Heart right ventricle (tissue), 16 donors: ENCODE results near the gene PDZRN4. TPM values are rescaled to one million over a fixed set of nuclear protein-coding genes. Genes with fewer than 3 reads are reported as not detected.

Experiments
- ATAC-seq, 8 donors: fragments of 200-7000 bp; cut with Tn5 transposase; one replicate each; pipeline ENCODE4 v1.9.1; 2020; ENCODE audit warnings: mild to moderate bottlenecking in 8 of 8, moderate library complexity in 8 of 8, moderate number of reproducible peaks in 1 of 8
- DNase-seq, 2 donors: peaks; one replicate each; pipeline ENCODE4 v3.0.0-alpha.2; 2020
- H3K27ac ChIP-seq, 10 donors: fragments of 200-600 bp; sonication (generic) in 2 of 10; one replicate each; pipeline versions ENCODE4 v1.5.0 to v1.8.0; 2020 to 2022; ENCODE audit warnings: mild to moderate bottlenecking in 3 of 10
- H3K27me3 ChIP-seq, 7 donors: fragments of 200-600 bp; one replicate each; pipeline ENCODE4 v1.8.0; 2021 to 2022; ENCODE audit warnings: mild to moderate bottlenecking in 2 of 7
- H3K36me3 ChIP-seq, 9 donors: fragments of 200-600 bp; sonication (generic) in 1 of 9; one replicate each; pipeline versions ENCODE4 v1.5.0 to v1.8.0; 2020 to 2022; ENCODE audit warnings: mild to moderate bottlenecking in 2 of 9
- H3K4me1 ChIP-seq, 9 donors: fragments of 200-600 bp; sonication (generic) in 1 of 9; one replicate each; pipeline versions ENCODE4 v1.5.0 to v1.8.0; 2020 to 2022; ENCODE audit warnings: mild to moderate bottlenecking in 4 of 9
- H3K4me3 ChIP-seq, 10 donors: fragments of 200-600 bp; sonication (generic) in 2 of 10; one replicate each; pipeline versions ENCODE4 v1.5.0 to v1.8.0; 2020 to 2022; ENCODE audit warnings: mild to moderate bottlenecking in 7 of 10, moderate library complexity in 2 of 10
- H3K9me3 ChIP-seq, 11 donors: fragments of 200-600 bp in 10 of 11; sonication (generic) in 2 of 11; one replicate each; pipeline versions ENCODE4 v1.5.0 to v1.8.0; 2013 to 2022; ENCODE audit warnings: mild to moderate bottlenecking in 2 of 11, control low read depth in 1 of 11, moderate library complexity in 1 of 11
- WGBS, 2 donors: extraction: QIAGEN DNeasy Blood & Tissue Kit; methylation state at CpG; one replicate each; pipeline ENCODE4 v1.1.7; 2013; ENCODE audit warnings: inconsistent platforms in 1 of 2; 5-methylcytosine and 5-hydroxymethylcytosine counted together
- intact Hi-C, 10 donors: fragments of 100-400 bp; cut with DNase I; formaldehyde crosslinking; loops; one replicate each; pipeline versions ENCODE4 v1.11.1 to v1.14.2; 2022
- polyA plus RNA-seq, 2 donors: library from polyadenylated mRNA; stranded (reverse); fragments of 200-250 nt; gene quantifications; one replicate each; pipeline ENCODE4 v1.2.3, GENCODE V29; 2013
- total RNA-seq, 10 donors: library from RNA; stranded (reverse); fragmentation: NEBNext Ultra II Directional in 3 of 10; extraction: Animal tissue kit (Norgen Biotek cat#: 25700) in 3 of 10; gene quantifications; one replicate each; pipeline versions ENCODE4 v1.2.1 to v1.2.4, GENCODE V29; 2021 to 2023
- TF ChIP-seq, protein P1 (sequence below), 9 donors: fragments of 200-600 bp; sonication (generic) in 2 of 9; IDR thresholded peaks; one replicate each; pipeline versions ENCODE4 v1.5.0 to v1.8.0; 2021 to 2022; ENCODE audit warnings: antibody characterized with exemption in 9 of 9, mild to moderate bottlenecking in 5 of 9, moderate library complexity in 1 of 9
- donor health status: Arrhythmogenic right ventricular cardiomyopathy.
- donor health status: ischemic (EF 13 %, LVEDD 7.1; RV severe dilation, severe dysfunction).
- donor health status: healthy with polysubstance abuse.
- donor health status: DM: no; HTN: yes; CAD: no.
- donor health status: DM: no; HTN: no; CAD: no.
- donor health status: ischemic (EF 25% LVEDD 6.9; RV normal size, moderate dysfunction).
- donor health status: ischemic (EF 25% LVEDD 5.7; RV mildly dilated, moderate dysfunction).
- donor health status: healthy.
- donor health status: DM: yes; HTN: yes; CAD: no.
- donor health status: Ischemic cardiomyopathy.
- donor health status: ischemic (EF 35%, LVEDD 5.7; RV mildly dilated, moderate dysfunction).
- donor health status: nonischemic (EF 11% LVEDD 7.7; RV severe dilation, severe dysfunction).
- donor health status: DM: yes; HTN: yes; CAD: no.
- donor health status: PGD.
- donor health status: ischemic (EF 29% LVEDD 5.4; RV normal size, mild dysfunction).
- donor health status: nonischemic (EF 23%, LVEDD 6.1; RV moderate dilation, normal function).

The PDZRN4 gene
- total and polyA plus RNA-seq, 12 donors, result 0.04 to 0.28 (median 0.15) TPM; not detected in 5

DNA sequence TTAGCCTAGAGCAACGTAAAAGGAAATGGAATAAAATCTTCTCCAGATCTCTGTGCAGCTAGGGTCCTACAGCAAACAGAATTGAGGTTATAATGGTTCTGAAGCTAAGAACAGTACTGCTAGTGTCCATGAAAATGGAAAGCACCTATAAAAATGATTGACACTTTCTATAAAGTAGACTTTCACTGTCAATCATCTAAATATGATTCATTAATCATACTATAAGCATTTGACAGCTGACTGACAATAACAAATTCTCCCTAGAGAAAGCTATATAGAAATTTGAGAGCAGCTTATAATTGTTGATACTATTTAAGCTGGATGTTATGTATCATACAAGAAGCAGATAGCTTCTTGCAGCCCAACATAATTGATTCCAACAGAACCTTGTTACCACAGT is 80.9 kb downstream of the PDZRN4 start:
- TF ChIP-seq, protein P1, sequence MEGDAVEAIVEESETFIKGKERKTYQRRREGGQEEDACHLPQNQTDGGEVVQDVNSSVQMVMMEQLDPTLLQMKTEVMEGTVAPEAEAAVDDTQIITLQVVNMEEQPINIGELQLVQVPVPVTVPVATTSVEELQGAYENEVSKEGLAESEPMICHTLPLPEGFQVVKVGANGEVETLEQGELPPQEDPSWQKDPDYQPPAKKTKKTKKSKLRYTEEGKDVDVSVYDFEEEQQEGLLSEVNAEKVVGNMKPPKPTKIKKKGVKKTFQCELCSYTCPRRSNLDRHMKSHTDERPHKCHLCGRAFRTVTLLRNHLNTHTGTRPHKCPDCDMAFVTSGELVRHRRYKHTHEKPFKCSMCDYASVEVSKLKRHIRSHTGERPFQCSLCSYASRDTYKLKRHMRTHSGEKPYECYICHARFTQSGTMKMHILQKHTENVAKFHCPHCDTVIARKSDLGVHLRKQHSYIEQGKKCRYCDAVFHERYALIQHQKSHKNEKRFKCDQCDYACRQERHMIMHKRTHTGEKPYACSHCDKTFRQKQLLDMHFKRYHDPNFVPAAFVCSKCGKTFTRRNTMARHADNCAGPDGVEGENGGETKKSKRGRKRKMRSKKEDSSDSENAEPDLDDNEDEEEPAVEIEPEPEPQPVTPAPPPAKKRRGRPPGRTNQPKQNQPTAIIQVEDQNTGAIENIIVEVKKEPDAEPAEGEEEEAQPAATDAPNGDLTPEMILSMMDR (IDR thresholded peaks at IDR 0.05), result no peak
- no peaks in the 10 kb centered on the region for H3K36me3 ChIP-seq
- no peaks in the 10 kb centered on the region for H3K27me3 ChIP-seq
- DNase-seq (no peak), ATAC-seq (no peak)
- 72 to 81% methylated on average over 1 of the region's 1 CpG for WGBS, 2 donors
- intact Hi-C loops, result no loop called here
- H3K4me3 ChIP-seq, result no peak overlapping the region
- H3K27ac ChIP-seq, result no peak overlapping the region
- H3K9me3 ChIP-seq, result no peaks in the 10 kb centered on the region
- no peaks in the 10 kb centered on the region for H3K4me1 ChIP-seq

- no peaks in the 10 kb centered on the region for H3K36me3 ChIP-seq
- TF ChIP-seq, protein P1 (IDR thresholded peaks at IDR 0.05), result no peak
- H3K27ac ChIP-seq, result no peak overlapping the region
- no peak for DNase-seq
- 81 to 86% methylated on average over 3 of the region's 3 CpGs for WGBS, 2 donors
- no peaks in the 10 kb centered on the region for H3K9me3 ChIP-seq
- H3K27me3 ChIP-seq, result no peaks in the 10 kb centered on the region
- no peak overlapping the region for H3K4me3 ChIP-seq
- ATAC-seq, result no peak
- intact Hi-C loops, result loop anchor here in 5 of 10 donors (5.0 to 10.0 kb wide), 4 partner anchors 393 to 1063 kb away; no protein-coding TSS in a partner anchor
- peaks cover 0 to 3% (median 0%) of the 10 kb centered on the region in 9 donors for H3K4me1 ChIP-seq
These were observed 83.4 kb downstream of the PDZRN4 start for GRCh38 chr12:41271489-41271888.

GRCh38 chr12:41274643-41275042 is 86.5 kb downstream of the PDZRN4 start:
- H3K9me3 ChIP-seq, result no peaks in the 10 kb centered on the region
- no peak overlapping the region for H3K27ac ChIP-seq
- no peaks in the 10 kb centered on the region for H3K27me3 ChIP-seq
- no peak for DNase-seq
- TF ChIP-seq, protein P1 (IDR thresholded peaks at IDR 0.05), result no peak
- 64 to 76% methylated on average over 2 of the region's 2 CpGs for whole genome bisulfite sequencing, 2 donors
- H3K4me3 ChIP-seq, result no peak overlapping the region
- H3K4me1 ChIP-seq, result peaks cover 0 to 8% (median 0%) of the 10 kb centered on the region in 9 donors
- H3K36me3 ChIP-seq, result no peaks in the 10 kb centered on the region
- no peak for ATAC-seq
- intact Hi-C loops, result loop anchor here in 5 of 10 donors (5.0 to 10.0 kb wide), 4 partner anchors 390 to 1060 kb away; no protein-coding TSS in a partner anchor

DNA sequence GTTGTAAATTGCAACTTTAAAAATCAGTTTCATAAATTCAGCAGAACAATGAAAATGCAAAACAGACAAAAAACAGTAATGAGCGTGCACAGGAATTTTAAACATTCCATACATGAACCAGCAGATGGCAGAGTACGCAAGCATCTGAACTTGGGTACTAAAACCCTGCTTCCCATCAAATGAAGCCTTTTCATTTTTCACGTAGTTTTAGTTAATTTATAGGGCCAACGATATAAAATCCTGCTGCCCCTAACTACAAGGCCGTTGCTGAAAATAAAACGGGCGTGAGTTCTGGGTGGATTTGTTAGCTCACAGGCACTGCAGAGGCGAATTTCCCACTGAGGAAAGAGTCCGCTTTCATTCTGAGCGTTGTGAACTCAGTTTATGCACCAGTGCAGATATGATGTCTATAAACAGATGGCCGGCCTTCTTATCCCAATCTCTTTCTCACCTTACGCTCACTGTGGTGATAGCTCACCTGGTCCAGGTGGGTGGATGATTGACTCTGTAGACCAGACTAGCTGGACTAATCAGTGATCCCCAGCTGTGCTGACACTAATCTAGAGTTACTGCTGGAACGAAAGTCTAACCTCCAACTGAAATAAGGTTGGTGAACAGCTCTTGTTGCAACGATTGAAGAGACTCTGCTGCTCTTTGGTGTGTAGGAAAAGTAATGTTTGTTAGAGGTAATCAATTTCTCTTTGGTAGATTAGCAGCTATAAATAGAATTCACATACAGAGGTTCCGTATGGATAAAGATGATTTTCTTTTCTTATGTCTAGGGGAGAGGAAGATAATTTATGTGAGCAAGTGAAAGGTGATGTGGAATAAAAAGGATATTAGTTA is 89.2 kb downstream of the PDZRN4 start:
- H3K27me3 ChIP-seq, result no peaks in the 10 kb centered on the region
- TF ChIP-seq, protein P1 (IDR thresholded peaks at IDR 0.05), result peak; percentile 22 to 76 (median 68)
- no peak overlapping the region for H3K4me3 ChIP-seq
- WGBS, 2 donors, result 38 to 40% methylated on average over 15 of the region's 15 CpGs
- no peak for DNase-seq
- H3K4me1 ChIP-seq, result peaks cover 0 to 8% (median 0%) of the 10 kb centered on the region in 9 donors
- H3K27ac ChIP-seq, result no peak overlapping the region
- intact Hi-C loops, result loop anchor here in 9 of 10 donors (2.0 to 10.0 kb wide), 6 partner anchors 387 to 1057 kb away; no protein-coding TSS in a partner anchor
- no peaks in the 10 kb centered on the region for H3K36me3 ChIP-seq
- peak in 1 of 8 donors; percentile 51 for ATAC-seq
- no peaks in the 10 kb centered on the region for H3K9me3 ChIP-seq
